GM23338 (cell line): Measurements from ENCODE around the gene BPNT1.

Source experiments
- CREB1 ChIP-seq: fragments of 250-450 bp; sonication (Bioruptor Pico); IDR thresholded peaks from 2 replicates; pipeline ENCODE4 v1.5.0; 2020; ENCODE audit warnings: low read depth, mild to moderate bottlenecking, moderate library complexity
- EZH2 ChIP-seq: fragments of 200-600 bp; sonication (generic); IDR thresholded peaks from one replicate; pipeline ENCODE4 v1.8.0; 2017; ENCODE audit warnings: antibody characterized with exemption, mild to moderate bottlenecking, low read depth; ENCODE audit not compliant: unreplicated experiment
- EZH2phosphoT487 ChIP-seq: fragments of 200-600 bp; sonication (generic); IDR thresholded peaks from one replicate; pipeline ENCODE4 v1.8.1; 2018; ENCODE audit warnings: antibody characterized with exemption; ENCODE audit not compliant: unreplicated experiment
- POLR2AphosphoS5 ChIP-seq: IDR thresholded peaks from 2 replicates; pipeline ENCODE4 v1.6.1; 2016; ENCODE audit warnings: antibody characterized with exemption, low read depth
- TF ChIP-seq, protein P1 (sequence below), 2 experiments: fragments of 200-600 bp in 1 of 2; sonication (generic) in 1 of 2; conservative IDR thresholded peaks; 2 replicates each; pipeline versions ENCODE4 v1.5.1 to v1.6.1; 2016 to 2017; ENCODE audit warnings: antibody characterized with exemption in 2 of 2, low read depth in 2 of 2, mild to moderate bottlenecking in 2 of 2, moderate library complexity in 1 of 2
- TF ChIP-seq, protein P2 (sequence below): IDR thresholded peaks from one replicate; pipeline ENCODE4 v1.6.1; 2018; ENCODE audit warnings: antibody characterized with exemption; ENCODE audit not compliant: unreplicated experiment

DNA sequence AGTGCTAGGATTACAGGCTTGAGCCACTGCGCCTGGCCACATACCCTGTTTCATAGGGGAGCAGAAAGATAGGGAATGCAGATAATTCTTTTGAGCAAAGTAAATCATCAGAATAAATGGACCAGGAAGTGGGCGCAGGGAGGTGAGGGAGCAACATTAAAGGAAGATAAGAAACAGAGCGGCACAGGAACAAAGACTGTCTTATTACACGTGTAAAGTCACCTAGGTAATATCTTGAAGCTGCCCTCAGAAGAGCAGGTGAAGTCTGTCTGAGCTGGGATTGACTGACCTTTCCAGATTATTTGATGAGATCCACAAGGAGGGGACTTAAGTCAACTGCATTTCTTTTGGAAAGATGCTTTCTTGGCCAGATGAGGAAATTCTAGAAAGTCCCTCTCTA lies 50.9 kb downstream of the BPNT1 start:
- TF ChIP-seq, protein P1, sequence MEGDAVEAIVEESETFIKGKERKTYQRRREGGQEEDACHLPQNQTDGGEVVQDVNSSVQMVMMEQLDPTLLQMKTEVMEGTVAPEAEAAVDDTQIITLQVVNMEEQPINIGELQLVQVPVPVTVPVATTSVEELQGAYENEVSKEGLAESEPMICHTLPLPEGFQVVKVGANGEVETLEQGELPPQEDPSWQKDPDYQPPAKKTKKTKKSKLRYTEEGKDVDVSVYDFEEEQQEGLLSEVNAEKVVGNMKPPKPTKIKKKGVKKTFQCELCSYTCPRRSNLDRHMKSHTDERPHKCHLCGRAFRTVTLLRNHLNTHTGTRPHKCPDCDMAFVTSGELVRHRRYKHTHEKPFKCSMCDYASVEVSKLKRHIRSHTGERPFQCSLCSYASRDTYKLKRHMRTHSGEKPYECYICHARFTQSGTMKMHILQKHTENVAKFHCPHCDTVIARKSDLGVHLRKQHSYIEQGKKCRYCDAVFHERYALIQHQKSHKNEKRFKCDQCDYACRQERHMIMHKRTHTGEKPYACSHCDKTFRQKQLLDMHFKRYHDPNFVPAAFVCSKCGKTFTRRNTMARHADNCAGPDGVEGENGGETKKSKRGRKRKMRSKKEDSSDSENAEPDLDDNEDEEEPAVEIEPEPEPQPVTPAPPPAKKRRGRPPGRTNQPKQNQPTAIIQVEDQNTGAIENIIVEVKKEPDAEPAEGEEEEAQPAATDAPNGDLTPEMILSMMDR (conservative IDR thresholded peaks at IDR 0.05; ENCODE audit: low read depth in 2 of 2) = no peak
- TF ChIP-seq, protein P2, sequence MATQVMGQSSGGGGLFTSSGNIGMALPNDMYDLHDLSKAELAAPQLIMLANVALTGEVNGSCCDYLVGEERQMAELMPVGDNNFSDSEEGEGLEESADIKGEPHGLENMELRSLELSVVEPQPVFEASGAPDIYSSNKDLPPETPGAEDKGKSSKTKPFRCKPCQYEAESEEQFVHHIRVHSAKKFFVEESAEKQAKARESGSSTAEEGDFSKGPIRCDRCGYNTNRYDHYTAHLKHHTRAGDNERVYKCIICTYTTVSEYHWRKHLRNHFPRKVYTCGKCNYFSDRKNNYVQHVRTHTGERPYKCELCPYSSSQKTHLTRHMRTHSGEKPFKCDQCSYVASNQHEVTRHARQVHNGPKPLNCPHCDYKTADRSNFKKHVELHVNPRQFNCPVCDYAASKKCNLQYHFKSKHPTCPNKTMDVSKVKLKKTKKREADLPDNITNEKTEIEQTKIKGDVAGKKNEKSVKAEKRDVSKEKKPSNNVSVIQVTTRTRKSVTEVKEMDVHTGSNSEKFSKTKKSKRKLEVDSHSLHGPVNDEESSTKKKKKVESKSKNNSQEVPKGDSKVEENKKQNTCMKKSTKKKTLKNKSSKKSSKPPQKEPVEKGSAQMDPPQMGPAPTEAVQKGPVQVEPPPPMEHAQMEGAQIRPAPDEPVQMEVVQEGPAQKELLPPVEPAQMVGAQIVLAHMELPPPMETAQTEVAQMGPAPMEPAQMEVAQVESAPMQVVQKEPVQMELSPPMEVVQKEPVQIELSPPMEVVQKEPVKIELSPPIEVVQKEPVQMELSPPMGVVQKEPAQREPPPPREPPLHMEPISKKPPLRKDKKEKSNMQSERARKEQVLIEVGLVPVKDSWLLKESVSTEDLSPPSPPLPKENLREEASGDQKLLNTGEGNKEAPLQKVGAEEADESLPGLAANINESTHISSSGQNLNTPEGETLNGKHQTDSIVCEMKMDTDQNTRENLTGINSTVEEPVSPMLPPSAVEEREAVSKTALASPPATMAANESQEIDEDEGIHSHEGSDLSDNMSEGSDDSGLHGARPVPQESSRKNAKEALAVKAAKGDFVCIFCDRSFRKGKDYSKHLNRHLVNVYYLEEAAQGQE = no peak
- TF ChIP-seq CREB1 (CRISPR knock-in tag) (no peak), EZH2 (no peak), EZH2phosphoT487 (no peak), POLR2AphosphoS5 (no peak)
